Measurements from ENCODE around the gene EGF. TPM values are rescaled to one million over a fixed set of nuclear protein-coding genes. Genes with fewer than 3 reads are reported as not detected.

Gene EGF
- total RNA-seq, 2 experiments from 2014 or later, result not detected

DNA sequence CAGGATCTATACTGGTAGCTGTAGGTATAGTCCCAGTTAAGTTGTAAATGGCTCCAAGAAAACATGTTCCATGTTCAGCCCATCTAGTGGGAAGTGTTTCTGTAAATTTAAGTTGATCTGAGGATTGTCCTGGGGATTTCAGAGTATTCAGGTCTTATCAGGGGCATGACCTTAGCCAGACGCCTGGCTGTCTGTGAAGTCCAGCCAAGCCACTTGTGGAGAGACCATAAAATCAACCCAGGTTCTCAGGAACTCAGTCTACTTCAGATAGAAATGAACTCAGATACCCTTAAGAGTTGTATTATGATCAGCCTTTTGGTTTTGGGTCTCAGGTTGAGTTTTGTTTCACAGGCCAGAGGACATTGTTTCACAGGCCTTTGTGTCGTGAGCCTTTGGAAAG lies 95.9 kb downstream of the EGF start:
- Mint-ChIP-seq H3K27me3 (ENCODE audit: low read depth) (peaks cover 5% of the 10 kb centered on the region), H3K9me3 (no peaks in the 10 kb centered on the region), H3K27ac (no peak overlapping the region), H3K4me3 (no peak overlapping the region), H3K36me3 (ENCODE audit: low read depth) (no peaks in the 10 kb centered on the region), H3K4me1 (ENCODE audit: low read depth) (peaks cover 8% of the 10 kb centered on the region)
- no peak for DNase-seq
- intact Hi-C loops (cut with micrococcal nuclease), result loop anchor here (5.0 to 10.0 kb wide), 3 partner anchors 189 to 1276 kb away; partner anchors contain the start of gene ELOVL6
- CTCF ChIA-PET, result interaction anchor here (0.9 to 15.6 kb wide), 3 partner anchors 30 to 506 kb away, joined by 3 to 371 read pairs (median 3); no protein-coding TSS in a partner anchor

DNA sequence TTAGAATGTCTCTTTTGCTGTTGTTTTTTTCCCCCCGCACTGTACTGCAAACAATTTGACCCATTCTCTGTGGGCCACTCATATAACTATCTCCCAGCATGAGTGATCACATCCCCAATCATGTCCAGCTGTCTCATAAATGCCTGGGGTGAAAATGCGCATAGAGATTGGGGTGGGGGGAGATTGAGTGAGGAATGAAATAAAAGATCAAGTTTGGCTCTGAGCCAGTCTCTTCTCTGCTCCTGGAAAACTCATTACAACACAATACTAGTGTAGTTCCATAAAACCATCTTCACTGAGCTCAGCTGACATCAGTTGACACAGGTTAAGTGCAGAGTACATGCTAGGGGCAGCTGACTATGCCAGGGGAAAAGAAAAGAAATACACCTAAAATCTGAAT lies 96.9 kb downstream of the EGF start:
- Mint-ChIP-seq H3K4me1 (ENCODE audit: low read depth) (peaks cover 8% of the 10 kb centered on the region), H3K4me3 (no peak overlapping the region), H3K36me3 (ENCODE audit: low read depth) (no peaks in the 10 kb centered on the region), H3K9me3 (no peaks in the 10 kb centered on the region), H3K27me3 (ENCODE audit: low read depth) (peaks cover 2% of the 10 kb centered on the region), H3K27ac (no peak overlapping the region)
- no peak for DNase-seq
- CTCF ChIA-PET, result interaction anchor here (0.6 to 15.6 kb wide), 8 partner anchors 11 to 505 kb away, joined by 3 to 371 read pairs (median 3); no protein-coding TSS in a partner anchor
- intact Hi-C loops (cut with micrococcal nuclease), result loop anchor here (5.0 to 10.0 kb wide), 3 partner anchors 188 to 1275 kb away; partner anchors contain the start of gene ELOVL6

DNA sequence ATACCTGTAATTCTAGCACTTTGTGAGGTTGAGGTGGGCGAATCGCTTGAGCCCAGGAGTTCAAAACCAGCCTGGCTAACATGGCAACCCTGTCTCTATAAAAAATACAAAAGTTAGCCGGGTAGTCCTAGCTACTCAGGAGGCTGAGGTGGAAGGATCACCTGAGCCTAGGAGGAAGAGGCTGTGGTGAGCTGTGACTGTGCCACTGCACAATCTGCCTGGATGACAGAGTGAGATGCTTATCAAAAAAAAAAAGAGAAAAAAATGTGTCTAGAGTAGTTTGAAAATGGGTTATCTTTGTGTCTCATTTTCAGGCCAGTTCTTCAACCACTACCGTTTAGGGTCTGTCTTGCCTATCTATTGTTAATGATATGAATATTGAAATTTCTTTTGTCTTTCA lies 98.1 kb downstream of the EGF start:
- Mint-ChIP-seq H3K36me3 (ENCODE audit: low read depth) (no peaks in the 10 kb centered on the region), H3K4me3 (no peak overlapping the region), H3K9me3 (no peaks in the 10 kb centered on the region), H3K27me3 (ENCODE audit: low read depth) (peaks cover 2% of the 10 kb centered on the region), H3K27ac (no peak overlapping the region), H3K4me1 (ENCODE audit: low read depth) (peaks cover 5% of the 10 kb centered on the region)
- DNase-seq, result no peak
- intact Hi-C loops (cut with micrococcal nuclease), result no loop called here
- CTCF ChIA-PET, result interaction anchor here (1.1 to 15.6 kb wide), 2 partner anchors 29 to 503 kb away, joined by 3 to 371 read pairs; no protein-coding TSS in a partner anchor

DNA sequence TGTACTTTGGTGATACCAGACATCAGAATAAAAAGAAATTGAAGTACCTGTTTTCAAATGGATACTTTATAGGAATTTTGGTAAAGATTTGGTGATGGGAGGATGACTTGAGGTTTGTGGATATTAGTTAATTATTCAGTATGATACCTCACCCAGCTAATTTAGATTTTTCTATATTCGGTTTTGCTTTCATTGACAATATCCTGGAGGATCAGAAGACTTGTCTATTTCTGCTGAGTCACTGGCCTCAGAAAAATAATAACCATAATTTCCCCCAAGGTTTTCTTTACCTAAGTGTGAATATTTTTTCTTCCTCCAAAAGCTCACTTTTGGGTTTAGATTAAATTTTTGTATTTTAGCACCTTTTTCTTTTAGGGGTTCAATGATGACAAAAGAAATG lies 100.2 kb downstream of the EGF start:
- intact Hi-C loops (cut with micrococcal nuclease), result no loop called here

DNA sequence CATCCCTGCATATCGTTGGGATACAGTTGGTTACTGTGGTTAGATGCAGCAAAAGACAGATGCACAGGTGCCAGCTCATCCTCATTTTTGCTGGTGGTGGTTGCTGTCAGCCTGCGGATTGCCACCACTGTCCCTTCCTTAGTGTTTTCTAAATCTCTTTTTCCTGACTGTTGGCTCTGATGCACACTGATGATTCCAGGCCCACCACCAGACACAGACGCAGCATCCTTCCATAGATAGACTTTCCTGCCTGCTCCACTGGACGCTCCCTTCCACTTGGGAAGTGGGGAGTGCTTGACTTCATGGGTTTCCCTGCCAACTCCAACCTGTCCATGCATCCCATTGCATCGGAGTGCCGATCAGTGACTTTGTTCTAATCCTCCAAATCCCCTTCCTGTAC lies 101.5 kb downstream of the EGF start:
- DNase-seq, result no peak
- peaks cover 2% of the 10 kb centered on the region for H3K27me3 Mint-ChIP-seq (ENCODE audit: low read depth)
- H3K27ac Mint-ChIP-seq, result no peak overlapping the region
- no peaks in the 10 kb centered on the region for H3K4me1 Mint-ChIP-seq (ENCODE audit: low read depth)
- H3K4me3 Mint-ChIP-seq, result no peak overlapping the region
- H3K36me3 Mint-ChIP-seq (ENCODE audit: low read depth), result no peaks in the 10 kb centered on the region
- intact Hi-C loops (cut with micrococcal nuclease), result no loop called here
- H3K9me3 Mint-ChIP-seq, result peaks cover 2% of the 10 kb centered on the region
- CTCF ChIA-PET, result interaction anchor here (0.6 to 1.3 kb wide), 3 partner anchors 16 to 1643 kb away, joined by 3 read pairs; no protein-coding TSS in a partner anchor

More for the DNA sequence above, 100.2 kb downstream of the EGF start:
- peaks cover 1% of the 10 kb centered on the region for H3K4me1 Mint-ChIP-seq (ENCODE audit: low read depth)
- no peaks in the 10 kb centered on the region for H3K36me3 Mint-ChIP-seq (ENCODE audit: low read depth)
- H3K9me3 Mint-ChIP-seq, result peaks cover 2% of the 10 kb centered on the region
- H3K27ac Mint-ChIP-seq, result no peak overlapping the region
- CTCF ChIA-PET, result interaction anchor here (1.1 to 1.4 kb wide), 2 partner anchors 302 to 498 kb away, joined by 3 read pairs; no protein-coding TSS in a partner anchor
- peaks cover 2% of the 10 kb centered on the region for H3K27me3 Mint-ChIP-seq (ENCODE audit: low read depth)
- DNase-seq, result no peak
- no peak overlapping the region for H3K4me3 Mint-ChIP-seq

DNA sequence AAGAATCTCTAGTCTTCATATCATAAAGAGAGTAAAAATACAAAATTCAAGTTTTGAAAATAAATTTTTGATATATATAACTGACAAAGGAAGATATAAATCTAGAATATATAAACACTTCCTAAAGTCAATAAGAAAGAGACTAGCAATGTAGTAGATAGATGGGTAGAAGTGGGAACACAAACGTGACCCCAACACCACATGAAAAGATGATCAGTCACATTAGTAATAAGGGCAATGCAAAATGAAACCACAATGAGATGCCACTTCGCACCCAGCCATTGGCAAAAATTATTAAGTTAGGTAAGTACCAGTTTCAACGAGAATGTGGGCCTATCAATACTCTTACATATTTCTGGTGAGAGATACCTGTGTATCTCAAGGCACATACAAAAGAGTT lies 106.5 kb downstream of the EGF start:
- H3K4me3 Mint-ChIP-seq, result no peak overlapping the region
- peaks cover 10% of the 10 kb centered on the region for H3K4me1 Mint-ChIP-seq (ENCODE audit: low read depth)
- CTCF ChIA-PET, result interaction anchor here (0.7 to 1.1 kb wide), 2 partner anchors 28 to 185 kb away, joined by 3 to 4 read pairs; no protein-coding TSS in a partner anchor

DNA sequence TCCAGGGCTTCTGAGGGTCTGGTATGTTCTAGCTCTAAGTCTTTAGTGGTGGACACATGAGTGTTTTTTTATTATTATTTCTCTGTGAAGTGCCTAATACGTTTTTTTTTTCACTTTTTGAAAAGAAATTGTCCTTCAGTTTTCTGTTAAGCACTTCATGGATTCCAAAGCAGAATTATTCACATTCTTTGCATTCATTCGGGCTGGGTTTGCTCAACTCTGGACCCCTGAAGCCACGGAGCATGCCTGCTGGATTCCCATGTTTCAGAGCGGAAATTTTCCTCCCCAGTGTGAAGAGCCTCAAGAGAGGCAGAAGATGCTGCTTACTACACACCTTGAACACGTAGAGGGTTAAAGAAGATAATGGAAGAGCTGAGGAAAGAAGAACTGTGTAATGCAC lies 107.5 kb downstream of the EGF start:
- CTCF ChIA-PET, result interaction anchor here (0.7 to 2.0 kb wide), 7 partner anchors 10 to 489 kb away, joined by 3 to 7 read pairs (median 4); no protein-coding TSS in a partner anchor
- Mint-ChIP-seq H3K27ac (no peak overlapping the region), H3K27me3 (ENCODE audit: low read depth) (no peaks in the 10 kb centered on the region), H3K4me3 (no peak overlapping the region), H3K36me3 (ENCODE audit: low read depth) (no peaks in the 10 kb centered on the region), H3K4me1 (ENCODE audit: low read depth) (peaks cover 10% of the 10 kb centered on the region), H3K9me3 (peaks cover 2% of the 10 kb centered on the region)
- DNase-seq, result no peak
- intact Hi-C loops (cut with micrococcal nuclease), result no loop called here

More for the DNA sequence above, 106.5 kb downstream of the EGF start:
- H3K27ac Mint-ChIP-seq, result no peak overlapping the region
- no peak for DNase-seq
- H3K9me3 Mint-ChIP-seq, result peaks cover 2% of the 10 kb centered on the region
- H3K36me3 Mint-ChIP-seq (ENCODE audit: low read depth), result no peaks in the 10 kb centered on the region
- no peaks in the 10 kb centered on the region for H3K27me3 Mint-ChIP-seq (ENCODE audit: low read depth)
- intact Hi-C loops (cut with micrococcal nuclease), result no loop called here

DNA sequence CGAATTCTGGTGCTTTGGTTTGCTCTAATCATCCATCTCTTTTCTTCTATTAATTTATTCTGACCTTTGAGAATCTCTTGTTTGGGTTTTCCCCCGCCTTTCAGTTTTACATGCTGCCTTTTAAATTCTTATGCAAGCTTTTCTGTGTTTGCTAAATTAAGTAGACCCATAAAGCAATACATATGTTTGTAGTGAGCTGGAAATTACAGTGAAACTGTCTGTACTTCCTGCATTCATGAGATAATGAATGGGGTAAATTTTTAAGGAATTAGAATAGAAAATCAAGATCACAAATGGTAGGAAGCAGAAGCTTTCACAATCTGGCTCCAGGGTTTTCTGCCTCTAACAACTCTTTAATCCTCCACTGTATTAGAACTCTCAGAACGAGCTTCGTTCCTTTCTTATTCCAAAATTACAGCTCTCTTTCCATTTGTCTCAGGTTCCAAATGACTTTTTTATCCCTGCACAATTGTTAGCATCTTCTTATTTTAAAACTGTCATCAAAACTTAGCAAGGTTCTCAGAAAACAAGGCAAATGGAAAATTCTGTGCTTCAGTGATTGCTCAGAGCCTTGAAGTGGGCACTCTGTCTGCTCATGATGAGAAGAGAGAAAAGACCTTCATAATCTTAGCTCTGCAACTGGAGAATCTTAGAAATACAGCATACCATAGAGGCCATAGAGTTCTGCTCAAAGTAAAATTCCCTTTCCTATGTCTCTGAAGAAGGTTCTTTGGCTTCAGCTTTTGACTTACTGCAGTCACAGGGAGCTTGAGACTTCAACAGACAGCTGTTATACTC lies 108.2 kb downstream of the EGF start:
- no peak overlapping the region for H3K4me3 Mint-ChIP-seq
- H3K4me1 Mint-ChIP-seq (ENCODE audit: low read depth), result peaks cover 10% of the 10 kb centered on the region
- no peaks in the 10 kb centered on the region for H3K36me3 Mint-ChIP-seq (ENCODE audit: low read depth)
- intact Hi-C loops (cut with micrococcal nuclease), result no loop called here
- peaks cover 2% of the 10 kb centered on the region for H3K9me3 Mint-ChIP-seq
- CTCF ChIA-PET, result interaction anchor here (1.1 to 2.0 kb wide), 5 partner anchors 11 to 488 kb away, joined by 3 to 7 read pairs (median 4); no protein-coding TSS in a partner anchor
- no peaks in the 10 kb centered on the region for H3K27me3 Mint-ChIP-seq (ENCODE audit: low read depth)
- H3K27ac Mint-ChIP-seq, result no peak overlapping the region
- DNase-seq, result no peak

DNA sequence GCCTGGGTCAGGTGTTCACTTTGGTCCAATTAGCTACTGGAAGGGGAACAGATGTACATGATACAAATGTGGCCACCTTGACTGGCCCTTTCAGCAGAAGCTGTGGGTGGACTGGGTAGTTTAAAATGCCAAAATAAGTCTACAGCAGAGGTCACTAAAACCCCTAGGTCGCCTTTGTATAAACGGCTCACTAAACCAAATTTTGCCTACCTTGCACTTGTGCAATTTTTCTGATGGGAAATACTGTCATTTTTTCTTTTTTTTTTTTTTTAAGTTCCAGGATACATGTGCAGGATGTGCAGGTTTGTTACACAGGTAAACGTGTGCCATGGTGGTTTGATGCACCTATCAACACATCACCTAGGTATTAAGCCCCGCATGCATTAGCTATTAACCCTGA lies 109.8 kb downstream of the EGF start:
- no peaks in the 10 kb centered on the region for H3K27me3 Mint-ChIP-seq (ENCODE audit: low read depth)
- no peaks in the 10 kb centered on the region for H3K36me3 Mint-ChIP-seq (ENCODE audit: low read depth)
- intact Hi-C loops (cut with micrococcal nuclease), result no loop called here
- H3K4me3 Mint-ChIP-seq, result no peak overlapping the region
- H3K9me3 Mint-ChIP-seq, result no peaks in the 10 kb centered on the region
- no peak for DNase-seq
- H3K27ac Mint-ChIP-seq, result no peak overlapping the region
- peaks cover 10% of the 10 kb centered on the region for H3K4me1 Mint-ChIP-seq (ENCODE audit: low read depth)
- CTCF ChIA-PET, result interaction anchor here (0.6 to 1.1 kb wide), 3 partner anchors 27 to 498 kb away, joined by 3 read pairs; no protein-coding TSS in a partner anchor

DNA sequence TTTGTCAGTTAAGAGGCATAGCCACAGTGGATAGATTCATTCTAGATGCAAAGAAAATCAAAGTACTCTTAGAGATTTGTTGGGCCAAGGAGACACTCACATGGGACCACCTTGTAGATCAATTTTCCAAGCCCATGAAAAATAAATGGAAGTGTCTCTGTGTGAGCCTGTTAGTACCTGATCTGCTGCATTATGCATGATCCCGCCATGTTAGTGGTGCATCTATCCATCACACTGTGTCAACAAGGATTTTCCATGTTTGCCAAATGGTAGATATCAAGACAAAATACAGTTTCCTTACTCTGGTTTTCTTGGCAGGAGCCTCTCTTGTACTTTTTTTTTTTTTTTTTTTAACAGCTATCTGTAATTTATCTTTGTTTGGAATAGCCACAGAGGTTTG lies 112.4 kb downstream of the EGF start:
- Mint-ChIP-seq H3K9me3 (no peaks in the 10 kb centered on the region), H3K4me3 (no peak overlapping the region), H3K36me3 (ENCODE audit: low read depth) (no peaks in the 10 kb centered on the region), H3K4me1 (ENCODE audit: low read depth) (peaks cover 10% of the 10 kb centered on the region), H3K27me3 (ENCODE audit: low read depth) (peaks cover 3% of the 10 kb centered on the region), H3K27ac (no peak overlapping the region)
- intact Hi-C loops (cut with micrococcal nuclease), result no loop called here
- CTCF ChIA-PET, result interaction anchor here (0.5 to 1.1 kb wide), 2 partner anchors 20 to 47 kb away, joined by 3 to 4 read pairs; no protein-coding TSS in a partner anchor
- no peak for DNase-seq

DNA sequence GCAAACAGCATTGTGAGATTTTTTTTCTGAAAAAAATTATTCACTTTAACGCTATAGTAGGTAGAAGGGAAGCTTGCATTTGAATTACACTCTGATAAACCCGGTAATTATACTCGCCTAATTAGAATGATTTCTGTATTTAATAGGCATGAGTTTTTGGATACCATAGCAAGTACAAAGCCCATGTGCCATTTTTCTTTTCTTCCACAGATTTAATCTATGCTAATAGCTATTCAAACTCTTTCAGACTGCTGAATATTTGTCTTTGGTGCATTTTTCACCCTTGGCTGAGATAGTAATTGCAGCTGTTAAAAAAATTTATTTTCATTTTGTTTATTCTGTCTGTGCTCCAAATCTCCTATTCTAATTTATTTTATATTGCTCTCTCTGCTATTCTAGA lies 113.0 kb downstream of the EGF start:
- Mint-ChIP-seq H3K4me1 (ENCODE audit: low read depth) (peaks cover 4% of the 10 kb centered on the region), H3K27me3 (ENCODE audit: low read depth) (peaks cover 3% of the 10 kb centered on the region), H3K9me3 (no peaks in the 10 kb centered on the region), H3K4me3 (no peak overlapping the region), H3K36me3 (ENCODE audit: low read depth) (no peaks in the 10 kb centered on the region), H3K27ac (no peak overlapping the region)
- no peak for DNase-seq
- CTCF ChIA-PET, result interaction anchor here (0.7 to 1.1 kb wide), 2 partner anchors 17 to 21 kb away, joined by 3 read pairs; no protein-coding TSS in a partner anchor
- intact Hi-C loops (cut with micrococcal nuclease), result no loop called here

DNA sequence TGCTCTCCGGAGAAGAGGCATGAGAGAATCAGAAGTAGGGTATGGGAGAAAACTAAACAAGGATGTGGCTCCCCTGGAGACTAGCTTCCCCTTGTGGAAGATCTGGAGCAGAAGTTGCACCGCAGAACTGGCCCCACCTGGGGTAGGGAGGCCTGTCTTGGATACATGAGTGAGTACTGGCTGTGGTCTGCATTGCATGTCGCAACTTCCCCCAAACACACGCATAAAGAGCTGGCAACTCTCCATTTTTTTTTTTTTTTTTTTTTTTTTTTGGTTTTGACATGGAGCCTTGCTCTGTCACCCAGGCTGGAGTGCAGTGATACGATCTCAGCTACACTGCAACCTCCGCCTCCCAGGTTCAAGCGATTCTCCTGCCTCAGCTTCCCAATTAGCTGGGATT lies 119.9 kb downstream of the EGF start:
- peaks cover 13% of the 10 kb centered on the region for H3K27me3 Mint-ChIP-seq (ENCODE audit: low read depth)
- no peak overlapping the region for H3K4me3 Mint-ChIP-seq
- no peaks in the 10 kb centered on the region for H3K9me3 Mint-ChIP-seq
- intact Hi-C loops (cut with micrococcal nuclease), result no loop called here
- no peak overlapping the region for H3K27ac Mint-ChIP-seq
- peaks cover 2% of the 10 kb centered on the region for H3K4me1 Mint-ChIP-seq (ENCODE audit: low read depth)
- no peak for DNase-seq
- no peaks in the 10 kb centered on the region for H3K36me3 Mint-ChIP-seq (ENCODE audit: low read depth)
- CTCF ChIA-PET, result interaction anchor here (0.6 kb wide), 1 partner anchor 200 kb away, joined by 5 read pairs; no protein-coding TSS in a partner anchor
